Keratinocyte (primary cell): ENCODE measurements around the gene SNCG. TPM values are rescaled to one million over a fixed set of nuclear protein-coding genes. Genes with fewer than 3 reads are reported as not detected.

ENCODE experiments used
- DNase-seq: peaks from one replicate; pipeline ENCODE4 v3.0.0-alpha.2; 2011; ENCODE audit warnings: low read depth, missing footprints, low spot score
- FAIRE-seq: peaks from 2 replicates; lab custom pipeline; 2011; peaks lifted over from hg19 to GRCh38; lab: Jason Lieb, UNC
- H2AFZ ChIP-seq: 2 replicates; pipeline ENCODE4 v1.6.0; 2012; ENCODE audit warnings: low read length, control low read depth, inconsistent platforms; ENCODE audit not compliant: control insufficient read depth
- H3K27ac ChIP-seq: 2 replicates; pipeline ENCODE4 v1.5.1; 2011; ENCODE audit warnings: low read length; ENCODE audit not compliant: control insufficient read depth, insufficient read depth
- H3K27me3 ChIP-seq: 3 replicates; pipeline ENCODE4 v1.6.0; 2011; ENCODE audit warnings: low read length; ENCODE audit not compliant: control insufficient read depth, insufficient read depth; ENCODE audit errors: extremely low read depth
- H3K36me3 ChIP-seq, 2 experiments: 2 replicates in 1 of 2; 3 replicates in 1 of 2; pipeline ENCODE4 v1.5.1; 2011; ENCODE audit warnings: low read length in 2 of 2, mild to moderate bottlenecking in 1 of 2; ENCODE audit not compliant: control insufficient read depth in 2 of 2, insufficient read depth in 2 of 2; ENCODE audit errors: extremely low read depth in 1 of 2
- H3K4me1 ChIP-seq: 3 replicates; pipeline ENCODE4 v1.5.1; 2011; ENCODE audit warnings: low read length; ENCODE audit not compliant: control insufficient read depth, insufficient read depth; ENCODE audit errors: extremely low read depth
- H3K4me2 ChIP-seq: 3 replicates; pipeline ENCODE4 v1.6.0; 2011; ENCODE audit warnings: low read depth, low read length; ENCODE audit not compliant: control insufficient read depth, insufficient read depth; ENCODE audit errors: extremely low read depth
- H3K4me3 ChIP-seq, 3 experiments: fragments of 200-600 bp in 1 of 3; sonication (generic) in 1 of 3; 2 replicates in 2 of 3; 3 replicates in 1 of 3; pipeline ENCODE4 v1.5.1; 2011 to 2016; ENCODE audit warnings: low read length in 3 of 3, mild to moderate bottlenecking in 3 of 3, control low read depth in 2 of 3, inconsistent platforms in 1 of 3, low read depth in 1 of 3, mixed read lengths in 1 of 3, mixed run types in 1 of 3, moderate library complexity in 1 of 3; ENCODE audit not compliant: control insufficient read depth in 2 of 3, insufficient read depth in 2 of 3; ENCODE audit errors: extremely low read depth in 1 of 3
- H3K79me2 ChIP-seq: 2 replicates; pipeline ENCODE4 v1.6.0; 2012; ENCODE audit warnings: low read length; ENCODE audit not compliant: control insufficient read depth, insufficient read depth
- H3K9ac ChIP-seq: 3 replicates; pipeline ENCODE4 v1.6.0; 2011; ENCODE audit warnings: low read length; ENCODE audit not compliant: control insufficient read depth, insufficient read depth; ENCODE audit errors: extremely low read depth
- H3K9me1 ChIP-seq: 3 replicates; pipeline ENCODE4 v1.6.0; 2011; ENCODE audit warnings: low read length; ENCODE audit not compliant: control insufficient read depth, insufficient read depth; ENCODE audit errors: extremely low read depth
- H3K9me3 ChIP-seq: 2 replicates; pipeline ENCODE4 v1.5.1; 2012; ENCODE audit warnings: low read depth, low read length; ENCODE audit not compliant: control insufficient read depth
- H4K20me1 ChIP-seq: 3 replicates; pipeline ENCODE4 v1.6.0; 2011; ENCODE audit warnings: low read length; ENCODE audit not compliant: control insufficient read depth, insufficient read depth; ENCODE audit errors: extremely low read depth
- EZH2 ChIP-seq: IDR thresholded peaks from one replicate; pipeline ENCODE4 v1.6.1; 2012; ENCODE audit warnings: inconsistent platforms, mild to moderate bottlenecking, low read length, moderate library complexity
- dilution Hi-C: fragments of 300-500 bp; cut with MboI; formaldehyde crosslinking; loops from one replicate; pipeline ENCODE4 v1.7.0; 2020; ENCODE audit warnings: low sequenced_read_pairs; ENCODE audit not compliant: extremely low pct_ligation_motif_present
- polyA plus RNA-seq, 5 experiments: library from polyadenylated mRNA; depleted of rRNA in 3 of 5; stranded (reverse) in 3 of 5; stranded (forward) in 1 of 5; unstranded in 1 of 5; fragments of >200 nt; gene quantifications; 1 replicate in 1 of 5; 2 replicates in 3 of 5; 3 replicates in 1 of 5; pipeline versions ENCODE4 v1.2.1 to v1.2.3, GENCODE V29; 2011 to 2012; ENCODE audit warnings: missing spikeins in 2 of 5, low read depth in 1 of 5, low replicate concordance in 1 of 5
- TF ChIP-seq, protein P1 (sequence below), 3 experiments: IDR thresholded peaks in 1 of 3; conservative IDR thresholded peaks in 1 of 3; optimal IDR thresholded peaks in 1 of 3; 2 replicates in 2 of 3; 3 replicates in 1 of 3; pipeline versions ENCODE3 to v1.5.1; 2011; ENCODE audit warnings: low read length in 3 of 3, mild to moderate bottlenecking in 3 of 3, moderate library complexity in 2 of 3, control low read depth in 1 of 3, inconsistent platforms in 1 of 3; ENCODE audit not compliant: insufficient read depth in 2 of 3; ENCODE audit errors: extremely low read depth in 1 of 3

Gene SNCG
- polyA plus RNA-seq, 1 donor (not counting 4 experiments of a cell fraction or from before 2014, with no cell fraction given), result 6.8 TPM

- H3K4me2 ChIP-seq, result no peak overlapping the region
- FAIRE-seq (no peak), DNase-seq (no peak)
- dilution Hi-C loops, result no loop called here
- no peaks in the 10 kb centered on the region for H3K79me2 ChIP-seq
- H3K4me3 ChIP-seq, result no peak overlapping the region
- no peaks in the 10 kb centered on the region for H4K20me1 ChIP-seq
- H3K4me1 ChIP-seq, result no peaks in the 10 kb centered on the region
- no peak for TF ChIP-seq EZH2
- TF ChIP-seq, protein P1, sequence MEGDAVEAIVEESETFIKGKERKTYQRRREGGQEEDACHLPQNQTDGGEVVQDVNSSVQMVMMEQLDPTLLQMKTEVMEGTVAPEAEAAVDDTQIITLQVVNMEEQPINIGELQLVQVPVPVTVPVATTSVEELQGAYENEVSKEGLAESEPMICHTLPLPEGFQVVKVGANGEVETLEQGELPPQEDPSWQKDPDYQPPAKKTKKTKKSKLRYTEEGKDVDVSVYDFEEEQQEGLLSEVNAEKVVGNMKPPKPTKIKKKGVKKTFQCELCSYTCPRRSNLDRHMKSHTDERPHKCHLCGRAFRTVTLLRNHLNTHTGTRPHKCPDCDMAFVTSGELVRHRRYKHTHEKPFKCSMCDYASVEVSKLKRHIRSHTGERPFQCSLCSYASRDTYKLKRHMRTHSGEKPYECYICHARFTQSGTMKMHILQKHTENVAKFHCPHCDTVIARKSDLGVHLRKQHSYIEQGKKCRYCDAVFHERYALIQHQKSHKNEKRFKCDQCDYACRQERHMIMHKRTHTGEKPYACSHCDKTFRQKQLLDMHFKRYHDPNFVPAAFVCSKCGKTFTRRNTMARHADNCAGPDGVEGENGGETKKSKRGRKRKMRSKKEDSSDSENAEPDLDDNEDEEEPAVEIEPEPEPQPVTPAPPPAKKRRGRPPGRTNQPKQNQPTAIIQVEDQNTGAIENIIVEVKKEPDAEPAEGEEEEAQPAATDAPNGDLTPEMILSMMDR (optimal IDR thresholded peaks at IDR 0.05 in 1 of 3, IDR thresholded peaks at IDR 0.05 in 1 of 3, conservative IDR thresholded peaks at IDR 0.05 in 1 of 3; ENCODE audit: extremely low read depth in 1 of 3, insufficient read depth in 2 of 3, low read length in 3 of 3), result no peak
- no peaks in the 10 kb centered on the region for H3K9me3 ChIP-seq
- no peak overlapping the region for H3K9ac ChIP-seq
- no peak overlapping the region for H3K27ac ChIP-seq
- no peaks in the 10 kb centered on the region for H3K27me3 ChIP-seq
- H2AFZ ChIP-seq, result no peak overlapping the region
- H3K9me1 ChIP-seq, result no peaks in the 10 kb centered on the region
- H3K36me3 ChIP-seq, result peaks cover 0 to 5% of the 10 kb centered on the region in 2 experiments
These were observed 14.4 kb upstream of the SNCG start for GRCh38 chr10:86944031-86944419.

DNA sequence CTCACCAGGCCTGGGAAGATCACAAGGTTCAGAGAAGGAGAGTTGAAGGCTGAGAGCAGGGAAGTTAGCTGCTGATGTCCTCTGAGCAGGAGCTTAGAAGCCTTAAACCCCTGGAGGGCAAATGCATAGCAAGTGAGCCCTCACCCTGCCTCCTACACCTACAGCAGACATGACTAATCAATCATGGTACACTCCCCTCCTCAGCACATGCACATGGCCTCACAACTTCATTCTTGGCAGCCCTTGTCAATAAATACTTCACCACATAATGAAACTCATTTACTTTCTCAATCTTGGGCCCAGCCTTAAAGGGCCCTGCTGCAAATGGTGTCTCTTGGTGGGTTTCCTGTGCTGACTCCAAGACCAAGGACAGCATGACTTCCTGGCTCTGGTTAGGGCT is 13.9 kb upstream of the SNCG start:
- dilution Hi-C loops, result no loop called here
- H4K20me1 ChIP-seq, result no peaks in the 10 kb centered on the region
- H3K79me2 ChIP-seq, result no peaks in the 10 kb centered on the region
- H3K27ac ChIP-seq, result no peak overlapping the region
- DNase-seq (no peak), FAIRE-seq (peak; percentile 73)
- H3K36me3 ChIP-seq, result peaks cover 0 to 5% of the 10 kb centered on the region in 2 experiments
- no peak overlapping the region for H3K9ac ChIP-seq
- no peak overlapping the region for H3K4me2 ChIP-seq
- TF ChIP-seq, protein P1 (optimal IDR thresholded peaks at IDR 0.05 in 1 of 3, IDR thresholded peaks at IDR 0.05 in 1 of 3, conservative IDR thresholded peaks at IDR 0.05 in 1 of 3; ENCODE audit: extremely low read depth in 1 of 3, insufficient read depth in 2 of 3, low read length in 3 of 3), result no peak
- TF ChIP-seq EZH2, result no peak
- no peaks in the 10 kb centered on the region for H3K27me3 ChIP-seq
- no peaks in the 10 kb centered on the region for H3K9me3 ChIP-seq
- H3K4me1 ChIP-seq, result no peaks in the 10 kb centered on the region
- H3K4me3 ChIP-seq, result no peak overlapping the region
- no peaks in the 10 kb centered on the region for H3K9me1 ChIP-seq
- H2AFZ ChIP-seq, result no peak overlapping the region
